Transverse colon (tissue), 4 donors: ENCODE results near the gene GBF1.

ENCODE experiments used
- EP300 ChIP-seq: sonication (generic); formaldehyde crosslinking; IDR thresholded peaks from one replicate; pipeline ENCODE4 v1.6.1; 2017; ENCODE audit warnings: antibody characterized with exemption, low read depth
- POLR2A ChIP-seq: fragments of 450-650 bp; IDR thresholded peaks from one replicate; pipeline ENCODE4 v1.6.1; 2016; ENCODE audit warnings: antibody characterized with exemption, mild to moderate bottlenecking, moderate library complexity
- POLR2AphosphoS5 ChIP-seq, 3 donors: sonication (generic); formaldehyde crosslinking; IDR thresholded peaks; one replicate each; pipeline ENCODE4 v1.6.1; 2016; ENCODE audit warnings: antibody characterized with exemption in 3 of 3
- TF ChIP-seq, protein P1 (sequence below), 5 experiments: fragments of 200-600 bp in 3 of 5; fragments of 450-650 bp in 2 of 5; sonication (generic) in 3 of 5; IDR thresholded peaks; 1 replicate in 2 of 5; 2 replicates in 3 of 5; pipeline ENCODE4 v1.5.1; 2016 to 2017; ENCODE audit warnings: antibody characterized with exemption in 5 of 5, inconsistent platforms in 3 of 5, mild to moderate bottlenecking in 2 of 5, moderate library complexity in 1 of 5

DNA sequence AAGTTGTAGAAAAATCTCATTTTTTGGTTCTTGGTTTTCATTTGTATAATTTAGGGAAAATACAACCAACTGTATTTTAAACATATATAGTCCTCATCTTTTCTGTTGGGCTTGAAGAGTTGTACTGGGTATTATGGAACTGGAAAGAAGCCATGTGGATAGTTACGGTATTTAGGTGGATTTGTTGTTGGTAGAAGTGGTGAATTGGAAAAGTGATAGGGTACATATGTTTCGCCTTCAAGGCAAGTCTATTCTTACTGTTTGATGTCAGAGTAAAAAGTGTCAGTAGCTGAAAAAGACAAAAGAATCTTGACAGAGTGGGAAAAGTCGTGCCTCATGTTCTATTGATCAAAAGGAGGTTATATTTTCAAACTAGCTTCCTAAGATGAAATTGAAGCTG lies 64.6 kb downstream of the GBF1 start:
- TF ChIP-seq EP300 (no peak), POLR2A (no peak), POLR2AphosphoS5 (IDR thresholded peaks at IDR 0.05) (no peak)
- TF ChIP-seq, protein P1, sequence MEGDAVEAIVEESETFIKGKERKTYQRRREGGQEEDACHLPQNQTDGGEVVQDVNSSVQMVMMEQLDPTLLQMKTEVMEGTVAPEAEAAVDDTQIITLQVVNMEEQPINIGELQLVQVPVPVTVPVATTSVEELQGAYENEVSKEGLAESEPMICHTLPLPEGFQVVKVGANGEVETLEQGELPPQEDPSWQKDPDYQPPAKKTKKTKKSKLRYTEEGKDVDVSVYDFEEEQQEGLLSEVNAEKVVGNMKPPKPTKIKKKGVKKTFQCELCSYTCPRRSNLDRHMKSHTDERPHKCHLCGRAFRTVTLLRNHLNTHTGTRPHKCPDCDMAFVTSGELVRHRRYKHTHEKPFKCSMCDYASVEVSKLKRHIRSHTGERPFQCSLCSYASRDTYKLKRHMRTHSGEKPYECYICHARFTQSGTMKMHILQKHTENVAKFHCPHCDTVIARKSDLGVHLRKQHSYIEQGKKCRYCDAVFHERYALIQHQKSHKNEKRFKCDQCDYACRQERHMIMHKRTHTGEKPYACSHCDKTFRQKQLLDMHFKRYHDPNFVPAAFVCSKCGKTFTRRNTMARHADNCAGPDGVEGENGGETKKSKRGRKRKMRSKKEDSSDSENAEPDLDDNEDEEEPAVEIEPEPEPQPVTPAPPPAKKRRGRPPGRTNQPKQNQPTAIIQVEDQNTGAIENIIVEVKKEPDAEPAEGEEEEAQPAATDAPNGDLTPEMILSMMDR (IDR thresholded peaks at IDR 0.05) = no peak
